H1 (cell line): Measurements from ENCODE around the gene HLTF. TPM values are rescaled to one million over a fixed set of nuclear protein-coding genes. Genes with fewer than 3 reads are reported as not detected.

Experiments
- CTCF ChIA-PET: fragments of 300-600 bp; sonication (Branson Sonifier 250); formaldehyde crosslinking; loops from one replicate; lab custom pipeline; 2021; ENCODE audit not compliant: partially characterized antibody; lab: Charles Lee
- POLR2A ChIA-PET: fragments of 300-600 bp; sonication (Branson Sonifier 250); formaldehyde crosslinking; loops from one replicate; lab custom pipeline; 2021; ENCODE audit warnings: inconsistent platforms; ENCODE audit not compliant: partially characterized antibody; lab: Charles Lee
- DNase-seq, 2 experiments: peaks; one replicate each; pipeline versions ENCODE4 v3.0.0 to v3.0.0-alpha.2; 2010 to 2022; ENCODE audit warnings: low spot score in 2 of 2, low read depth in 1 of 2, mixed read lengths in 1 of 2
- FAIRE-seq: peaks from 2 replicates; lab custom pipeline; 2011; peaks lifted over from hg19 to GRCh38; lab: Jason Lieb, UNC
- H2AFZ ChIP-seq: 2 replicates; pipeline ENCODE4 v1.8.1; 2012; ENCODE audit warnings: low read length, inconsistent platforms
- H2AK5ac ChIP-seq: 2 replicates; pipeline ENCODE4 v1.6.1; 2013; ENCODE audit warnings: low read depth, low read length
- H2BK120ac ChIP-seq: replicated peaks from 2 replicates; pipeline ENCODE3; 2013; ENCODE audit warnings: low read depth, low read length, inconsistent platforms
- H2BK12ac ChIP-seq: 2 replicates; pipeline ENCODE4 v1.6.1; 2013; ENCODE audit warnings: low read depth, low read length
- H2BK15ac ChIP-seq: 2 replicates; pipeline ENCODE4 v1.6.1; 2013; ENCODE audit warnings: low read length
- H2BK20ac ChIP-seq: 2 replicates; pipeline ENCODE4 v1.6.1; 2013; ENCODE audit warnings: low read length
- H2BK5ac ChIP-seq: 2 replicates; pipeline ENCODE4 v1.6.1; 2013; ENCODE audit warnings: low read depth, low read length
- H3K14ac ChIP-seq: 2 replicates; pipeline ENCODE4 v1.6.1; 2013; ENCODE audit warnings: inconsistent platforms; ENCODE audit not compliant: insufficient read length
- H3K18ac ChIP-seq: 2 replicates; pipeline ENCODE4 v1.6.1; 2013; ENCODE audit warnings: low read length; ENCODE audit errors: extremely low read depth
- H3K23ac ChIP-seq: 2 replicates; pipeline ENCODE4 v1.6.1; 2013; ENCODE audit warnings: inconsistent platforms; ENCODE audit not compliant: insufficient read length
- H3K23me2 ChIP-seq: 2 replicates; pipeline ENCODE4 v1.6.1; 2013; ENCODE audit warnings: low read depth, low read length
- H3K27ac ChIP-seq: 2 replicates; pipeline ENCODE4 v1.6.1; 2011; ENCODE audit warnings: low read depth, low read length, inconsistent platforms
- H3K27me3 ChIP-seq, 4 experiments: replicated peaks in 1 of 4; 1 replicate in 1 of 4; 2 replicates in 3 of 4; pipeline versions ENCODE4 v1.6.1 to v1.8.1; 2011 to 2013; ENCODE audit warnings: low read length in 3 of 4, mild to moderate bottlenecking in 3 of 4, inconsistent platforms in 2 of 4, mixed read lengths in 2 of 4, moderate library complexity in 1 of 4; ENCODE audit not compliant: control insufficient read depth in 3 of 4, insufficient read depth in 3 of 4; ENCODE audit errors: extremely low read depth in 1 of 4
- H3K36me3 ChIP-seq, 4 experiments: 2 replicates each; pipeline versions ENCODE4 v1.6.1 to v1.8.1; 2011 to 2013; ENCODE audit warnings: mild to moderate bottlenecking in 4 of 4, low read length in 3 of 4, moderate library complexity in 2 of 4, control low read depth in 1 of 4, inconsistent platforms in 1 of 4; ENCODE audit not compliant: insufficient read depth in 4 of 4, control insufficient read depth in 2 of 4
- H3K4ac ChIP-seq: replicated peaks from 2 replicates; pipeline ENCODE3; 2013; ENCODE audit warnings: low read length, low read depth, mixed read lengths, inconsistent platforms; ENCODE audit not compliant: insufficient read length
- H3K4me1 ChIP-seq, 4 experiments: replicated peaks in 1 of 4; 1 replicate in 1 of 4; 2 replicates in 3 of 4; pipeline versions ENCODE4 v1.6.1 to v1.8.1; 2011 to 2013; ENCODE audit warnings: low read length in 3 of 4, inconsistent platforms in 2 of 4, mixed read lengths in 1 of 4; ENCODE audit not compliant: insufficient read depth in 4 of 4, control insufficient read depth in 3 of 4
- H3K4me2 ChIP-seq, 2 experiments: 2 replicates each; pipeline versions ENCODE4 v1.6.1 to v1.8.1; 2011 to 2013; ENCODE audit warnings: low read depth in 2 of 2, low read length in 2 of 2, control low read depth in 1 of 2, inconsistent platforms in 1 of 2, mild to moderate bottlenecking in 1 of 2; ENCODE audit not compliant: insufficient read depth in 1 of 2
- H3K4me3 ChIP-seq, 4 experiments: fragments of 200-600, 300-600 bp in 1 of 4; sonication (generic), shearing (Covaris generic), sonication (Bioruptor Twin) in 1 of 4; 2 replicates each; pipeline versions ENCODE4 v1.5.1 to v1.8.1; 2011 to 2016; ENCODE audit warnings: low read length in 4 of 4, low read depth in 3 of 4, control low read depth in 2 of 4, inconsistent platforms in 2 of 4, mild to moderate bottlenecking in 2 of 4, mixed read lengths in 1 of 4, moderate library complexity in 1 of 4; ENCODE audit not compliant: insufficient read depth in 2 of 4; ENCODE audit errors: extremely low read depth in 1 of 4
- H3K56ac ChIP-seq: replicated peaks from 2 replicates; pipeline ENCODE3; 2013; ENCODE audit warnings: low read depth, mild to moderate bottlenecking, mixed read lengths, low read length, inconsistent platforms; ENCODE audit not compliant: insufficient read length
- H3K79me1 ChIP-seq: 2 replicates; pipeline ENCODE4 v1.6.1; 2013; ENCODE audit warnings: low read depth, low read length, control low read depth
- H3K79me2 ChIP-seq, 2 experiments: 2 replicates each; pipeline versions ENCODE4 v1.6.1 to v1.8.1; 2012 to 2013; ENCODE audit warnings: low read length in 2 of 2, mild to moderate bottlenecking in 2 of 2, inconsistent platforms in 1 of 2; ENCODE audit not compliant: insufficient read depth in 2 of 2, control insufficient read depth in 1 of 2
- H3K9ac ChIP-seq, 4 experiments: replicated peaks in 1 of 4; 1 replicate in 1 of 4; 2 replicates in 3 of 4; pipeline versions ENCODE4 v1.6.1 to v1.8.1; 2011 to 2013; ENCODE audit warnings: low read depth in 3 of 4, low read length in 3 of 4, control low read depth in 2 of 4, mild to moderate bottlenecking in 2 of 4, moderate library complexity in 2 of 4, inconsistent platforms in 1 of 4; ENCODE audit errors: extremely low read depth in 1 of 4
- H3K9me3 ChIP-seq, 2 experiments: 2 replicates each; pipeline versions ENCODE4 v1.6.1 to v1.8.1; 2012 to 2013; ENCODE audit warnings: mild to moderate bottlenecking in 2 of 2, moderate library complexity in 2 of 2, control low read depth in 1 of 2, inconsistent platforms in 1 of 2, low read depth in 1 of 2, low read length in 1 of 2, mixed read lengths in 1 of 2; ENCODE audit not compliant: insufficient read depth in 2 of 2
- H4K20me1 ChIP-seq, 2 experiments: replicated peaks in 1 of 2; 2 replicates each; pipeline versions ENCODE3 to v1.8.1; 2011 to 2013; ENCODE audit warnings: inconsistent platforms in 2 of 2, low read length in 2 of 2, mild to moderate bottlenecking in 1 of 2; ENCODE audit not compliant: insufficient read depth in 2 of 2, control insufficient read depth in 1 of 2
- H4K5ac ChIP-seq: 2 replicates; pipeline ENCODE4 v1.6.1; 2013; ENCODE audit warnings: low read length, low read depth, mixed read lengths, inconsistent platforms; ENCODE audit not compliant: insufficient read length
- H4K8ac ChIP-seq: 2 replicates; pipeline ENCODE4 v1.8.0; 2013; ENCODE audit warnings: mild to moderate bottlenecking, moderate library complexity, low read length, inconsistent platforms; ENCODE audit not compliant: insufficient read depth; ENCODE audit errors: extremely low read depth
- H4K91ac ChIP-seq: replicated peaks from 2 replicates; pipeline ENCODE3; 2013; ENCODE audit warnings: low read length, mixed read lengths, inconsistent platforms; ENCODE audit not compliant: insufficient read length
- KDM5A ChIP-seq: fragments of 200-600 bp; IDR thresholded peaks from 2 replicates; pipeline ENCODE4 v1.7.1; 2012; ENCODE audit warnings: mild to moderate bottlenecking, low read length, inconsistent platforms, mixed read lengths
- SIN3A ChIP-seq, 2 experiments: IDR thresholded peaks in 1 of 2; conservative IDR thresholded peaks in 1 of 2; 2 replicates each; pipeline ENCODE4 v1.6.1; 2011 to 2012; ENCODE audit warnings: low read length in 2 of 2, improper control_type of control experiment in 1 of 2, low read depth in 1 of 2, mild to moderate bottlenecking in 1 of 2
- WGBS, 2 experiments: shearing (Covaris generic) in 1 of 2; methylation state at CpG; one replicate each; pipeline versions ENCODE4 v1.1.6 to v1.1.7; 2013 to 2015; ENCODE audit warnings: low lambda C conversion rate in 2 of 2, mixed read lengths in 2 of 2, inconsistent platforms in 1 of 2, low coverage in 1 of 2, missing lambda C conversion rate in 1 of 2; ENCODE audit not compliant: insufficient replicate concordance in 2 of 2, insufficient coverage in 1 of 2, insufficient read length in 1 of 2; ENCODE audit errors: extremely low coverage in 1 of 2, missing lambda C conversion rate in 1 of 2; 5-methylcytosine and 5-hydroxymethylcytosine counted together
- polyA plus RNA-seq, 7 experiments: library from polyadenylated mRNA; depleted of rRNA in 3 of 7; stranded (reverse) in 5 of 7; unstranded in 2 of 7; fragments of >200 nt in 5 of 7; fragments of 200-250 nt in 2 of 7; gene quantifications; 1 replicate in 5 of 7; 2 replicates in 1 of 7; 4 replicates in 1 of 7; pipeline versions ENCODE4 v1.2.1 to v1.2.3, GENCODE V29; 2011 to 2013; ENCODE audit warnings: missing spikeins in 2 of 7, mixed read lengths in 2 of 7
- total RNA-seq: library from RNA; stranded (reverse); fragmentation: NEBNext Ultra II Directional; extraction: Animal tissue kit (Norgen Biotek cat#: 25700); gene quantifications from 2 replicates; pipeline ENCODE4 v1.2.1, GENCODE V29; 2021

Gene HLTF
- total and polyA plus RNA-seq, 2 of the 8 experiments (the other 6 are each of a cell fraction or from before 2014, with no cell fraction given) = 18.1 to 60.3 TPM

GRCh38 chr3:148999806-149000205 is 86.5 kb downstream of the HLTF start:
- POLR2A ChIA-PET = interaction anchor here (0.8 to 1.2 kb wide), 3 partner anchors 8 to 13 kb away, joined by 3 to 4 read pairs (median 3); partner anchors contain the start of gene GYG1
- 75% methylated on average over 3 of the region's 3 CpGs; no CpG with 5 or more reads in 1 of the 2 experiments for WGBS, 2 experiments
- H3K27me3 ChIP-seq = no peaks in the 10 kb centered on the region

More at GRCh38 chr3:148999806-149000205, 86.5 kb downstream of the HLTF start:
- CTCF ChIA-PET = interaction anchor here (1.0 kb wide), 3 partner anchors 11 to 37 kb away, joined by 3 to 4 read pairs (median 3); no protein-coding TSS in a partner anchor
- Histone ChIP-seq H3K4me2 (no peak overlapping the region), H3K4me3 (no peak overlapping the region), H3K23ac (no peak overlapping the region), H2BK15ac (no peak overlapping the region), H2BK5ac (no peak overlapping the region), H4K91ac (no peak overlapping the region), H3K9me3 (no peaks in the 10 kb centered on the region), H3K4me1 (peaks cover 0 to 14% (median 3%) of the 10 kb centered on the region in 4 experiments; a peak in 2 of 7 replicates), H3K79me1 (no peaks in the 10 kb centered on the region), H3K27ac (no peak overlapping the region), H2BK12ac (no peak overlapping the region), H3K9ac (no peak overlapping the region), H3K14ac (no peak overlapping the region), H3K56ac (no peak overlapping the region), H4K5ac (no peak overlapping the region), H2AK5ac (no peak overlapping the region), H4K8ac (no peak overlapping the region), H3K4ac (no peak overlapping the region), H2BK20ac (no peak overlapping the region), H3K18ac (no peak overlapping the region), H3K23me2 (no peaks in the 10 kb centered on the region), H2BK120ac (no peak overlapping the region), H3K36me3 (peaks cover 0 to 8% (median 2%) of the 10 kb centered on the region in 4 experiments; a peak in 3 of 8 replicates), H4K20me1 (no peaks in the 10 kb centered on the region), H2AFZ (no peak overlapping the region), H3K79me2 (no peaks in the 10 kb centered on the region)
- FAIRE-seq (no peak), DNase-seq (no peak)
- peak; percentile 50 to 74; a peak in 1 of 4 replicates for TF ChIP-seq SIN3A (conservative IDR thresholded peaks at IDR 0.05 in 1 of 2, IDR thresholded peaks at IDR 0.05 in 1 of 2; ENCODE audit: low read depth in 1 of 2, low read length in 2 of 2)
- TF ChIP-seq KDM5A = no peak
